T follicular helper cell (primary cell): ENCODE measurements around the gene HLF.
"Not testable (repeated sequence)": the region's sequence is repeated elsewhere in the genome, so short reads cannot be mapped to it uniquely, and the experiment has no call there.

Experiments used
- DNase-seq: peaks from one replicate; pipeline ENCODE4 v3.0.0-alpha.2; 2020; ENCODE audit warnings: low read depth

Gene HLF

GRCh38 chr17:55327225-55328088 is 62.7 kb downstream of the HLF start:
- DNase-seq: no peak

- DNase-seq: not testable (repeated sequence)
Measured at GRCh38 chr17:55328514-55328913, 63.8 kb downstream of the HLF start.

GRCh38 chr17:55330344-55330933 is 65.7 kb downstream of the HLF start:
- no peak for DNase-seq

DNA sequence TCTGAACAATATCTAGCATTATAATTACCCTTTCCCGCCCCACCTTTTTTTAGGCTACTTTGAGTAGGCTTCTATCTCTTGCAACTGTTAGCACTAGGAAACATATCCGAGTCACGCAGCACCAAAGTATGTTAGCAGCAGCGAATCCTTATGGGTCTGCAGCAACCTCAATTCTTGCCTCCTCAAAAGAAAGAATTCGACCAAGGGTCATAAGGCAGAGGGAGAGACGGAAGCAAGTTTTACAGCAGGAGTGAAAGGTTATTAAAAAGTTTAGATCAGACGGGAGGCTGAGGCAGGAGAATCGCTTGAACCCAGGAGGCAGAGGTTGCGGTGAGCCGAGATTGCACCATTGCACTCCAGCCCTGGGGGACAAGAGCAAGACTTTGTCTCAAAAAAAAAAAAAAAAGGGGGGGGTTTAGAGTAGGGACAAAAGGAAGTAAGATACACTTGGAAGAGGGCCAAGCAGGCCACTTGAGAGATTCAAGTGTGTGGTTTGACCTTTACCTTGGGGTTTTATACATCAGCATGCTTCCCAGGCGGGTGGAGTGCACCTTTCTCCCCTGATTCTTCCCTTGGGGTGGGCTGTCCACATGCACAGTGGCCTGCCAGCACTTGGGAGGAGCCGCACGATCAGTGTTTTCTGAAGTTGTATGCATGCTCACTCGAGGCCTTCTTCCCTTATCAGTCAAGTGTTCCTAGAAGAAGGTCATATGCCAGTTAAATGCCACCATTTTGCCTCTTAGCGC is 67.7 kb downstream of the HLF start:
- DNase-seq: no peak

- DNase-seq: no peak
Measured at GRCh38 chr17:55334285-55334684, 69.5 kb downstream of the HLF start.

DNA sequence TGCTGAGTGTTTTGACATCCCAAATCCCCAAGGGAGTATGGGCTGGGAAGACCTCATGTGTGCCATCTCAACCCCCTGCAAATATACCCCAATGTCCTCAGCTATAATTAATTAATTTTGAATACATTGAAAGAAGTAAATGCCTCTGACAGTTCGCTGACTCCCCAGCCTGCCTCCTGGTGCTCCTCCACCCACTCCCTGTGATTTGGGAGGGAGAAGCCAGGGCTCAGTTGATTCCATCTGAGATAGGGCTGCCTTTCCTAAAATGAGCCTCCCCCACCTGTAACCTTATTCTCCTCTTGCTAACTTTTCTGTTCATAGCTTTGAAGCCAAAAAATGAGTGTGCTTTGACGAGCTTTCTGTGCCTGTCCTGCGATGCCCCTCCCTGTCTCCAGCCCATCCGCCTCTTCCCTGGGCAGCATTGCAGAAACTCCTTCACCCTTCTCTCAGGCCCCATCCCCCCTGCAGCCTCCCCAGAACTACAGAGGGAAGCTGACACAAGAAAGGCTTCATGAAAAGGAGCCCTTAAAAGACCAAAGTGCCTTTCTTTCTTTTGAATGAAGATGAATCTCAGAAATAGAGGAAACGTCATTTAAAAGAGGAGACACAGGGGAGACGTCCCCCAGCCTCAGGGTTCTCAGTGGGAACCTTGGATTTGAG is 70.3 kb downstream of the HLF start:
- DNase-seq: no peak

GRCh38 chr17:55335625-55336024 is 70.9 kb downstream of the HLF start:
- DNase-seq: no peak

- DNase-seq: no peak
Measured at GRCh38 chr17:55336426-55336825, 71.7 kb downstream of the HLF start.

DNA sequence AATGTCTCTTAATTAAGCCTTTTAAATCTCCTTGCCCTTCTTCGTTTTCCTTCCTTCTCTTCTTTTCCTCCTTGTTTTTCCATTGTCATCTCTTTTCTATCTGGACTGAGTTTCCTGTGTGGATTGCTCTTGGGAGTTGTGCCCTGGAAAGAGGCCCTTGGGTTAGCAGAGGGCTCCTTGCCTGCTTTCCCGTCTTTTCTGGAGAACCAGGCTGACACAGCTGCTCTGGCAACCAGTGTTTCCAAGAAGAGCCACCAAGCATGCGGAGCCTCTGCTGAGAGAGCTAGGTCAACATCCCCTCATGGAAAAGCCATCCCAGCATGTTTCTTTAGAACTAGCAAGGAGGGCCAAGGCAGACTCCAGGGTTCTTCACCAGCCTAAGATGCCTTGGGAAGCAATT is 75.4 kb downstream of the HLF start:
- DNase-seq: no peak

GRCh38 chr17:55340686-55341085 is 75.9 kb downstream of the HLF start:
- no peak for DNase-seq

DNA sequence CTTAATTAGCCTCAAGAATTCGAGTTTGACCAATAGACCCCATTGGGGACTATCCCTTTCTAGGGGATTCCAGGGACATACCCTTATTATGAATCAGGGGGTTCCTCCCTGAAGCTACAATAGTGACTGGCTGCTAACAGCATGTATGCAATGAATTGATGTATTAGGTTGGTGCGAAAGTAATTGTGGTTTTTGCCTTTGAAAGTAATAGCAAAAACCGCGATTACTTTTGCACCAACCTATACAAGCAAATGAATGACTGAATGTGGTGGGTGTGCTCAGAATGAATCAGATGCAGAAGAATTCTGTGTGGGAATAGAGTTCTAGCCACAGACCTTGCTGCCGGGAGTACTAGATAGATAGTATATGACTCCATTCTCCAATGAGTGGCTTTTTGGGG is 76.7 kb downstream of the HLF start:
- no peak for DNase-seq

GRCh38 chr17:55342800-55343585 is 78.2 kb downstream of the HLF start:
- no peak for DNase-seq

- no peak for DNase-seq
Measured at GRCh38 chr17:55343900-55344513, 79.2 kb downstream of the HLF start.

- no peak for DNase-seq
Measured at GRCh38 chr17:55344514-55344997, 79.8 kb downstream of the HLF start.

DNA sequence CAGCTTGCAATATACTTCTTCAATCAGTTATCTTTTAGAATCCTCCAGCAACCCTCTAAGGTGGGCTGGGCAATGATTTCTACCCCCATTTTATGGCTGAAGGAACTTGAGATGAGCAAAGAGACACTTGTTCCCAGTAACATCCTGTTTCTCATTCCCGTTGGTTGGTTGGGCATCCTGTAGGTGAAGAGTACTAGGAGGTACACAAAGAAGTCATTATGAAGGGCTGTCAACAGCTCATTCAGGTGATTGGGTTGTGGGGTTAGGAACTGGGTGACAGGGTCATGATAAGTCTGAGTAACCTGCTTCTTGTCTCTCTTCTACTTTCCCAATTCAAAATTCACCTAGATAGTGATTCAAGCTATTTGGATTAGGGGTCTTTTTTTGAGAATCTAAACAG is 80.4 kb downstream of the HLF start:
- DNase-seq: no peak

GRCh38 chr17:55346658-55347057 is 81.9 kb downstream of the HLF start:
- DNase-seq: no peak

DNA sequence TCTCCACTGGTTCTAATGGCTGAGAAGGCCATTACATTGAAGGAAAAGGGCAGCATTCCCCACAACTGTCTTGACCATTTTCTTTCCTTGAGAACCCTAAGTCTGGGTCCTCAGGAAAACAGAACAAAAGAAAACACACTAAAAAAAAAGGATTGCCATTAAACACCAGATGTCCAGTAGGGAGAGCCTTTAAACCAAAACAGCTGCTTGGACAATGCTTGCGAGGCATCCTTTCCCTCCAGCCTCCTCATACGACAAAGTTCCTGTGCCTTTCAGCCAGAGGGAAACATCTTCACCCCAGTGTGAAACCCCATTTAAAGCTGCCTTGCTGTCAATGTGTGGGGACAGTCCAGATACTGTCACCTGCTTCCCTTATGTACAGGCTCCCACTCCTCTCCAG is 82.6 kb downstream of the HLF start:
- no peak for DNase-seq

DNA sequence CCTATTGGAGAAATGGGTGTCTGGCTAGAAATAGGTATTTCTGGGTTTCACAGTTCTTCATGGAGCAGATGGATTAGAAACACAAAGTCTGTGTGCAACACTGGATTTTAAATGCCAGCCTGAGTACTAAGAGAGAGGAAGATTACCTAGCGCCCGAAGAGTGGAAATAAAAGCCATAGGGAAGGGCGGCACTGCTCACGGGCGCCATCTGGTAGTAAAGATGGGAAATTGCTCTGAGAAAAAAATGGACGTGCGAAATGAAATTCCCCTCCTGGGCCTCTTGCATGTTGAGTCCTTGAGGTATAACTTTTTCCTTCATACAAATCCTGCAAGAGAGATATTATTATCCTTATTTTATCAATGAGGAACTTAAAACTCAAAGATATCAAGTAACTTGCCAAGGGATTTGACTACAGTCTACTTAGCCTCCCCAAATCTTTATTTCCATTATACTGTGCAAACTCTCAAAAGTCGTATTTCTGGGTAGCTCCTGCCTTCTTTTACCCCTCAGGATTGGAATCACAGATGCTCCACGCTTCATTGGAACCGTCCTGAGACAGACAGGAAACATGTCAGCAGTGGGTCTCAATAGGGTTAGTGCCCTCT is 84.1 kb downstream of the HLF start:
- DNase-seq: peak; percentile 7

DNA sequence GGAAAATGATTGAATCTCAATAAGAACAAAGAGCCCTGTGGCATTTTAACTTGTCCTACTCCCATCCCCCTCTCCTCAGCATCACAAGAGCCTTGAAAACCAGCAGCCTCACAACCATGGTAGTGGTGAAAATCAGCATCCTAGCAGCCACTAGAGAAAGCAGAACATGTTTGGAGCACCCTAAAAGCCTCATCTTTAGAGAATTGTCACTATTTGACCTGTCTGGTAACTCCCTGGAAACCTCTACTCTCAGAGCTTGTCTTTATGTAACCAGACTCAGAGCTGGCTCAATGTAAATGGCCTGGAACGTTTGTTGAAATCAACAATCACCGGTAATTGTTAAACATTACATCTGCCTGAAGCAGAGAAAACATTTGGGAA is 86.1 kb downstream of the HLF start:
- no peak for DNase-seq

GRCh38 chr17:55351226-55351625 is 86.5 kb downstream of the HLF start:
- DNase-seq: no peak

DNA sequence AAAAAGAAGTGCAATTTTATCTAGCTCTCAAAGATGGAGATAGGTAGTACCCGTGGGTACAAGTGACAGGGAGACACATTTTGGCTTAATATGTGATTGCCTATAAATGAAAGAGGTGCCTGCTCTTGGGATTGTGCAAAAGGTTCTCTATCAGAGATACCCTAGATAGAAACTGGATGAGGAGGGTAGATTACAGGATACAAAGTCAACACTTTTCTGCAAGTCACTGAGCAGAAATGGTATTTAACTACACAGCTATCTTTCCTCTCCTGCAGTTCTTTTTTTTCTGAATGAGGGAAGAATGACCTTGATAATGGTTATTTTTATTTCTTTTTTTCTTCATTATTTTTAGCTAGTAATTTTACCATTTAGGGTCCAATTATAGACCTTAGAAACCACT is 89.2 kb downstream of the HLF start:
- DNase-seq: no peak
